ENCODE results near the gene CPNE7.

DNA sequence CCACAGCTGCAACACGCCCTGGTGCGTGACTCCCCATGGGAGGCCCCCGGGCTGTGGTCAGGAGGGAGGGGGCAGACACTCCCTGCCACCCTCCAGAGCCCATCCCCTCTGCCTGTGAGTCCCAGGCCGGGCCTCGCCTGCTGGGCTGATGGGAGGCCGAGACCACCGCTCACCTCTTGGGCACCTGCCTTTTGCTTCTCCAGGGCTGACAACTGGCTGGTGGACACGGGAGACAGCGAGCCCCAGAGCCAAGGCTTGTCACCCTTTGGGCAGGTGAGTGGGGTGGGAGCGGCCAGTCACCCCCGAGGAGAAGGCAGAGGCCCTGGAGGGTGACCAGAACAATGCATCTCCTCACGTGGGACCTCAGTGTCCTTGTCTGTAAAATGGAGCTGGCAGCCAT lies 61.1 kb downstream of the CPNE7 start:
- no peak for TF ChIP-seq GATA2 (IDR thresholded peaks at IDR 0.05; ENCODE audit: low read depth, low read length)
- no peak for TF ChIP-seq GATA3 (IDR thresholded peaks at IDR 0.05; ENCODE audit: low read depth, low read length)
